Endometrial microvascular endothelial cells (primary cell): ENCODE measurements around the gene PAM16. TPM values are rescaled to one million over a fixed set of nuclear protein-coding genes. Genes with fewer than 3 reads are reported as not detected.

Source experiments
- in situ Hi-C: cut with HindIII; loops from 2 replicates; pipeline ENCODE4 v1.10.0; 2017; ENCODE audit warnings: low sequenced_read_pairs, low pct_unique_long_range_greater_than_20kb; ENCODE audit errors: inconsistent ontology term
- total RNA-seq: library from RNA; depleted of rRNA; stranded (reverse); fragments of >200 nt; gene quantifications from one replicate; pipeline ENCODE4 v1.2.3, GENCODE V29; 2015; ENCODE audit errors: inconsistent ontology term

PAM16 gene
- total RNA-seq, 1 donor from 2014 or later = 39.7 TPM

- in situ Hi-C loops = no loop called here
Measured at GRCh38 chr16:4327386-4328045, 23.6 kb downstream of the PAM16 start.

GRCh38 chr16:4325253-4325758 is 25.8 kb downstream of the PAM16 start:
- in situ Hi-C loops = no loop called here

- in situ Hi-C loops = no loop called here
Measured at GRCh38 chr16:4324492-4325252, 26.4 kb downstream of the PAM16 start.

- in situ Hi-C loops = no loop called here
Measured at GRCh38 chr16:4323845-4324488, 27.2 kb downstream of the PAM16 start.

- in situ Hi-C loops = no loop called here
Measured at GRCh38 chr16:4323071-4323844, 27.9 kb downstream of the PAM16 start.

- in situ Hi-C loops = no loop called here
Measured at GRCh38 chr16:4322121-4323052, 28.7 kb downstream of the PAM16 start.

GRCh38 chr16:4321286-4322120 is 29.6 kb downstream of the PAM16 start:
- in situ Hi-C loops = no loop called here

- in situ Hi-C loops = no loop called here
Measured at GRCh38 chr16:4320571-4321137, 30.5 kb downstream of the PAM16 start.

GRCh38 chr16:4319454-4320421 is 31.4 kb downstream of the PAM16 start:
- in situ Hi-C loops = no loop called here

GRCh38 chr16:4318967-4319366 is 32.2 kb downstream of the PAM16 start:
- in situ Hi-C loops = no loop called here

GRCh38 chr16:4318451-4318910 is 32.6 kb downstream of the PAM16 start:
- in situ Hi-C loops = no loop called here

GRCh38 chr16:4317532-4318450 is 33.3 kb downstream of the PAM16 start:
- in situ Hi-C loops = no loop called here

GRCh38 chr16:4316864-4317531 is 34.1 kb downstream of the PAM16 start:
- in situ Hi-C loops = no loop called here

- in situ Hi-C loops = no loop called here
Measured at GRCh38 chr16:4316108-4316863, 34.8 kb downstream of the PAM16 start.
